HCT116 (cell line): ENCODE data around the gene PSME2. TPM values are rescaled to one million over a fixed set of nuclear protein-coding genes. Genes with fewer than 3 reads are reported as not detected.

Source experiments
- ATAC-seq: fragments of 200-7000 bp; cut with Tn5 transposase; 2 replicates; pipeline ENCODE4 v1.9.1; 2020; ENCODE audit warnings: mild to moderate bottlenecking, moderate library complexity
- BruUV-seq: library from RNA; stranded (reverse); fragments of 400-500 nt; replicated peaks from 2 replicates; lab custom pipeline; 2021; lab: Mats Ljungman, UMichigan
- CTCF ChIA-PET: fragments of 300-600 bp; sonication (Branson Sonifier 250); formaldehyde crosslinking; loops from one replicate; lab custom pipeline; 2021; ENCODE audit warnings: antibody characterized with exemption; lab: Charles Lee
- POLR2A ChIA-PET: fragments of 300-600, 350-600 bp; sonication (Branson Sonifier 250); formaldehyde crosslinking; loops from one replicate; lab custom pipeline; 2021; ENCODE audit warnings: antibody characterized with exemption; lab: Charles Lee
- RAD21 ChIA-PET, 2 experiments: fragments of 300-600 bp; sonication (Branson Sonifier 250); formaldehyde crosslinking; loops; one replicate each; lab custom pipeline; 2023; ENCODE audit warnings: low total read pairs in 2 of 2; ENCODE audit not compliant: uncharacterized antibody in 2 of 2, unreplicated experiment in 2 of 2, low non-redundant PET in 1 of 2; lab: Charles Lee
- DNase-seq: peaks from one replicate; pipeline ENCODE4 v3.0.0-alpha.2; 2010; ENCODE audit warnings: low read depth, low spot score
- H2AFZ ChIP-seq: fragments of 200-600 bp; shearing (Covaris generic), sonication (generic); 2 replicates; pipeline ENCODE4 v1.6.1; 2017; ENCODE audit warnings: low read depth, mixed run types, mixed read lengths, antibody characterized with exemption, low read length; ENCODE audit not compliant: poor library complexity, severe bottlenecking
- H3K27ac ChIP-seq: 2 replicates; pipeline ENCODE4 v1.5.1; 2012; ENCODE audit warnings: low read depth, low read length
- H3K27me3 ChIP-seq: fragments of 200-600 bp; sonication (generic); 2 replicates; pipeline ENCODE4 v1.6.1; 2016; ENCODE audit warnings: mixed run types, low read length, mixed read lengths; ENCODE audit not compliant: insufficient read depth
- H3K36me3 ChIP-seq, 2 experiments: fragments of 200-500 bp in 1 of 2; fragments of 200-600 bp in 1 of 2; sonication (Bioruptor generic) in 1 of 2; sonication (generic) in 1 of 2; 2 replicates each; pipeline versions ENCODE4 v1.5.1 to v1.6.1; 2014 to 2016; ENCODE audit warnings: low read length in 2 of 2, inconsistent platforms in 1 of 2, mixed read lengths in 1 of 2, mixed run types in 1 of 2; ENCODE audit not compliant: insufficient read depth in 2 of 2, control insufficient read depth in 1 of 2
- H3K4me1 ChIP-seq, 2 experiments: fragments of 200-600 bp in 1 of 2; sonication (generic) in 1 of 2; 2 replicates each; pipeline versions ENCODE4 v1.5.1 to v1.6.1; 2012 to 2017; ENCODE audit warnings: low read length in 2 of 2, inconsistent platforms in 1 of 2, mild to moderate bottlenecking in 1 of 2, mixed read lengths in 1 of 2, mixed run types in 1 of 2, moderate library complexity in 1 of 2; ENCODE audit not compliant: insufficient read depth in 2 of 2, control insufficient read depth in 1 of 2
- H3K4me2 ChIP-seq: fragments of 200-600 bp; sonication (generic); 2 replicates; pipeline ENCODE4 v1.6.1; 2017; ENCODE audit warnings: mixed run types, low read length, mixed read lengths
- H3K4me3 ChIP-seq, 2 experiments: fragments of 200-600 bp in 1 of 2; sonication (generic) in 1 of 2; replicated peaks in 1 of 2; 2 replicates each; pipeline ENCODE4 v1.5.1; 2011 to 2016; ENCODE audit warnings: low read length in 2 of 2, control low read depth in 1 of 2, low read depth in 1 of 2, mild to moderate bottlenecking in 1 of 2, mixed read lengths in 1 of 2, mixed run types in 1 of 2
- H3K79me2 ChIP-seq: fragments of 200-600 bp; sonication (generic); 2 replicates; pipeline ENCODE4 v1.6.1; 2017; ENCODE audit warnings: mild to moderate bottlenecking, mixed run types, low read length, moderate library complexity, mixed read lengths; ENCODE audit not compliant: insufficient read depth
- H3K9ac ChIP-seq: fragments of 200-600 bp; sonication (generic); 2 replicates; pipeline ENCODE4 v1.6.1; 2016; ENCODE audit warnings: low read length, mixed read lengths
- H3K9me2 ChIP-seq: fragments of 200-600 bp; sonication (generic), shearing (Covaris generic); 2 replicates; pipeline ENCODE4 v1.6.1; 2017; ENCODE audit warnings: mixed run types, mild to moderate bottlenecking, moderate library complexity; ENCODE audit not compliant: insufficient read depth
- H3K9me3 ChIP-seq, 2 experiments: fragments of 200-500 bp in 1 of 2; fragments of 200-600 bp in 1 of 2; sonication (Bioruptor generic) in 1 of 2; sonication (generic) in 1 of 2; 2 replicates each; pipeline ENCODE4 v1.6.1; 2014 to 2017; ENCODE audit warnings: low read length in 2 of 2, mixed read lengths in 2 of 2, inconsistent platforms in 1 of 2, low read depth in 1 of 2, mild to moderate bottlenecking in 1 of 2, mixed run types in 1 of 2, moderate library complexity in 1 of 2; ENCODE audit not compliant: control insufficient read depth in 1 of 2, insufficient read depth in 1 of 2
- H4K20me1 ChIP-seq: fragments of 200-600 bp; sonication (generic), shearing (Covaris generic); 2 replicates; pipeline ENCODE4 v1.6.1; 2017; ENCODE audit warnings: mixed run types, mild to moderate bottlenecking, moderate library complexity; ENCODE audit not compliant: insufficient read depth
- CEBPB ChIP-seq: IDR thresholded peaks from 2 replicates; pipeline ENCODE4 v1.6.1; 2012; ENCODE audit warnings: low read depth
- ELF1 ChIP-seq: IDR thresholded peaks from 2 replicates; pipeline ENCODE4 v1.6.1; 2012; ENCODE audit warnings: low read depth, borderline replicate concordance
- POLR2A ChIP-seq: IDR thresholded peaks from 2 replicates; pipeline ENCODE4 v1.7.0; 2011; ENCODE audit warnings: borderline replicate concordance; ENCODE audit not compliant: insufficient read depth, insufficient read length; ENCODE audit errors: extremely low read depth
- SIN3A ChIP-seq: IDR thresholded peaks from 2 replicates; pipeline ENCODE4 v1.6.1; 2012; ENCODE audit warnings: low read depth
- YY1 ChIP-seq: IDR thresholded peaks from 2 replicates; pipeline ENCODE4 v1.6.1; 2011; ENCODE audit warnings: low read length, low read depth, moderate library complexity, mild to moderate bottlenecking; ENCODE audit not compliant: insufficient replicate concordance; ENCODE audit errors: extremely low read depth
- intact Hi-C: fragments of 100-400 bp; cut with micrococcal nuclease; formaldehyde crosslinking; loops from 2 replicates; pipeline ENCODE4 v1.10.0; 2022
- total RNA-seq: library from RNA; stranded (reverse); gene quantifications from one replicate; pipeline ENCODE4 v1.2.1, GENCODE V29; 2021; ENCODE audit not compliant: unreplicated experiment

Gene PSME2
- total RNA-seq, 1 experiment from 2014 or later, result 160 TPM

DNA sequence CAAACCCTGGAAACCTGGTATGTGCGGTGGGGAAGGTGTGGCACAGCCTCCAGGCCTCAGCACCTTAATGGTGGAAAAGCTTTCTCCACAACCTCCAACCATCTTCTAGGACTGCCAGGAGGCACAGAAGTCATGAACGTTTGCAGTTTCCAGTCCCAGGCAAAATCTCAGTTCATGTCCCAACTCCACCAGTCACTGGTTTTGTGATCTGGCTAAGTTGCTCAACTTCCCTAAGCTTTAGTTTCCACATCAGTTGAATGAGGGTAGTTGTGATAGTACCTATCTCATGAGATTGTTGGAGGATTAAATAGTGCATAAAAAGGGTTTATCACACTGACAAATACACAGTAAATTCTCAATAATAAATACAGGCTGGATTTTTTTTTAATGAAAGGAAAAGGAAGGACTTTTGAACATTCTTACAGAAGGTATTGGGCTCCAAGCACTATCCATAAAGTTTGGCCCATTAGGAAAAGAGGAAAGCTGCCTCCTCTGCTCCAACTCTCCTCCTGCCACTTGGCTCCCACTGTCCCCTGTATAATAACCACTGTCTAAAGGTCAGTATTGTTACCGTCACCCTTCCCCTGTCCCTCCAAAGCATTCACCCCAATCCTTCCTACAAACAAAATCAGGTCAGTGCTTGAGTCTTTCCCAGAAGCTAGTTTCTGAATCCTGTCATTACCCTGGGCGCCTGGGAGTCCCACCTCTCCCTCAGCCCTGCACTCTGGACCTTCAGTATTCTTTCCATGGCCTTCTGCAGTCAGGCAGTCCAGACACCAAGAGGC is 46.0 kb downstream of the PSME2 start:
- no TSS peak for BruUV-seq
- no peak overlapping the region for H3K4me2 ChIP-seq
- intact Hi-C loops, result no loop called here
- ChIA-PET CTCF (no interaction called here), RAD21 (no interaction called here), POLR2A (interaction anchor here (0.6 to 1.3 kb wide), 2 partner anchors 8 to 27 kb away, joined by 3 read pairs; no protein-coding TSS in a partner anchor)
- peaks cover 0 to 5% of the 10 kb centered on the region in 2 experiments; a peak in 1 of 4 replicates for H3K9me3 ChIP-seq
- peaks cover 4 to 5% of the 10 kb centered on the region in 2 experiments; a peak in 3 of 4 replicates for H3K4me1 ChIP-seq
- DNase-seq (no peak), ATAC-seq (no peak)
- H3K9ac ChIP-seq, result no peak overlapping the region
- H3K79me2 ChIP-seq, result no peaks in the 10 kb centered on the region
- no peak overlapping the region for H2AFZ ChIP-seq
- no peaks in the 10 kb centered on the region for H4K20me1 ChIP-seq
- no peak for TF ChIP-seq POLR2A
- no peak for TF ChIP-seq YY1
- no peak for TF ChIP-seq ELF1
- H3K4me3 ChIP-seq, result no peak overlapping the region
- H3K9me2 ChIP-seq, result no peaks in the 10 kb centered on the region
- no peaks in the 10 kb centered on the region for H3K36me3 ChIP-seq
- H3K27me3 ChIP-seq, result no peaks in the 10 kb centered on the region
- no peak overlapping the region for H3K27ac ChIP-seq

DNA sequence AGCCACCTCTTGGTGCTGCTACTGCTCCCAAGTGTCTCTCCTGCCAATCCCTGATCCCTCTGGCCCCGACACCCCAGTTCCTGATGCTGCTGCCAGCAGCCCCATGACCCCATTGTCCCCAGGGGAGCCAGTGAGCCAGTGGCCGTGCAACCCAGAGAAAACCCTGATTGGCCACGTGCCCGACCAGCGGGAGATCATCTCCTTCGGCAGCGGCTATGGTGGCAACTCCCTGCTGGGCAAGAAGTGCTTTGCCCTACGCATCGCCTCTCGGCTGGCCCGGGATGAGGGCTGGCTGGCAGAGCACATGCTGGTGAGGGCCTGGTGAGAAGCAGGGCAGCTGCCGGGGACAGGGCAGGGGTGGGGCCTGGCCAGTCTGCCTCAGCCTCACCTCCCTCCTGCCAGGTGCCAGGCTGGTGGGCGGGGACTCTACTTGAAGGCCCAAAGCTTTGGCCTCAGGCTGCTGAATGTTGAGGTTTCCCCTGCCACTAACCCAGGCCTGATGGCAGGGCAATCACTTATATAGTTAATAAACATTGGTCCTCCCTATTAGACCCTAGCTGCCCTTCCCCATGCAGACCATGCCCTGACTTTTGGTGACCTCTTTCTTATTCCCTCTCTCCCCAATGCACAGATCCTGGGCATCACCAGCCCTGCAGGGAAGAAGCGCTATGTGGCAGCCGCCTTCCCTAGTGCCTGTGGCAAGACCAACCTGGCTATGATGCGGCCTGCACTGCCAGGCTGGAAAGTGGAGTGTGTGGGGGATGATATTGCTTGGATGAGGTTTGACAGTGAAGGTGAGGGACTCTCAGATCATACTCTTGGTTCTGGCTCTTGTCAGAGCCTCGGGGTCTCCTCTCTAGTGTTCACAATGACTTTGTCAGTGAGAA is 47.2 kb downstream of the PSME2 start:
- ChIA-PET RAD21 (no interaction called here), CTCF (no interaction called here), POLR2A (no interaction called here)
- Histone ChIP-seq H3K4me3 (no peak overlapping the region), H3K9ac (no peak overlapping the region), H3K27ac (no peak overlapping the region), H3K9me2 (no peaks in the 10 kb centered on the region), H3K4me2 (no peak overlapping the region), H3K9me3 (no peaks in the 10 kb centered on the region), H4K20me1 (no peaks in the 10 kb centered on the region)
- ATAC-seq, result no peak
- intact Hi-C loops, result loop anchor here (10.0 kb wide), 1 partner anchor 114 kb away; the partner anchor contains the start of gene DHRS4L2
- DNase-seq, result no peak
- no TSS peak for BruUV-seq
- TF ChIP-seq CEBPB (no peak), SIN3A (no peak)
- TF ChIP-seq, all 23 proteins: peak for 0
- no peaks in the 10 kb centered on the region for H3K36me3 ChIP-seq
- no peaks in the 10 kb centered on the region for H3K27me3 ChIP-seq
- no peak overlapping the region for H2AFZ ChIP-seq
- peaks cover 6 to 11% of the 10 kb centered on the region in 2 experiments; a peak in 3 of 4 replicates for H3K4me1 ChIP-seq
- H3K79me2 ChIP-seq, result peaks cover 7% of the 10 kb centered on the region; the same call in 1 of the 2 replicates
